ENCODE data around the gene PLCZ1. TPM values are rescaled to one million over a fixed set of nuclear protein-coding genes. Genes with fewer than 3 reads are reported as not detected.

Gene PLCZ1
- total and polyA plus RNA-seq, 2 donors (not counting 3 experiments of a cell fraction or from before 2014, with no cell fraction given), result not detected

- Histone ChIP-seq H4K20me1 (replicated peaks; ENCODE audit: control insufficient read depth, extremely low read depth, insufficient read depth, low read length) (no peaks in the 10 kb centered on the region), H3K79me2 (ENCODE audit: control insufficient read depth, insufficient read depth, low read length) (no peaks in the 10 kb centered on the region), H3K27ac (ENCODE audit: insufficient read depth, low read depth, low read length) (no peak overlapping the region), H3K4me2 (ENCODE audit: insufficient read depth, low read length) (no peak overlapping the region), H3K9me1 (replicated peaks; ENCODE audit: control insufficient read depth, extremely low read depth, insufficient read depth, low read length) (no peaks in the 10 kb centered on the region), H3K4me1 (ENCODE audit: control insufficient read depth, extremely low read depth, insufficient read depth, low read length) (no peaks in the 10 kb centered on the region), H3K36me3 (ENCODE audit: control insufficient read depth in 2 of 2, extremely low read depth in 1 of 2, insufficient read depth in 2 of 2, low read length in 2 of 2) (no peaks in the 10 kb centered on the region), H3K4me3 (replicated peaks in 1 of 3; ENCODE audit: insufficient read depth in 1 of 3, low read depth in 1 of 3, low read length in 3 of 3) (no peak overlapping the region), H3K9me3 (replicated peaks; ENCODE audit: control insufficient read depth, insufficient read depth, low read length) (no peaks in the 10 kb centered on the region), H3K27me3 (ENCODE audit: control insufficient read depth in 2 of 2, insufficient read depth in 2 of 2, low read length in 2 of 2) (no peaks in the 10 kb centered on the region), H3K9ac (replicated peaks; ENCODE audit: extremely low read depth, insufficient read depth, low read length) (no peak overlapping the region), H2AFZ (ENCODE audit: low read depth, low read length) (no peak overlapping the region)
- POLR2A ChIA-PET, result no interaction called here
- intact Hi-C loops (cut with micrococcal nuclease), result no loop called here
- TF ChIP-seq POLR2AphosphoS5 (IDR thresholded peaks at IDR 0.05; ENCODE audit: insufficient read depth, low read depth, low read length) (no peak), MYC (IDR thresholded peaks at IDR 0.05; ENCODE audit: low read depth, low read length) (no peak), JUN (IDR thresholded peaks at IDR 0.05; ENCODE audit: borderline replicate concordance, insufficient read depth, insufficient read length, low read depth) (no peak), GATA2 (IDR thresholded peaks at IDR 0.05; ENCODE audit: insufficient read depth, insufficient read length, low read depth, low read length) (no peak), POLR2A (IDR thresholded peaks at IDR 0.05; ENCODE audit: low read depth, low read length) (no peak), EZH2 (IDR thresholded peaks at IDR 0.05; ENCODE audit: borderline replicate concordance, low read depth, low read length, severe bottlenecking) (no peak), FOS (IDR thresholded peaks at IDR 0.05; ENCODE audit: borderline replicate concordance, insufficient read depth, low read length) (no peak), MAX (IDR thresholded peaks at IDR 0.05; ENCODE audit: insufficient read depth, insufficient read length) (no peak), CTCF (IDR thresholded peaks at IDR 0.05; ENCODE audit: extremely low read depth in 1 of 2, insufficient read depth in 1 of 2, low read depth in 1 of 2, low read length in 2 of 2) (no peak)
- DNase-seq (ENCODE audit: low read depth, low spot score) (no peak), FAIRE-seq (no peak)
- CTCF ChIA-PET, result no interaction called here
- BruUV-seq (replicated peaks), result no TSS peak
- dilution Hi-C loops (cut with MboI; ENCODE audit: extremely low pct_ligation_motif_present, low sequenced_read_pairs), result no loop called here
These were observed 61.7 kb downstream of the PLCZ1 start for GRCh38 chr12:18676141-18676540.
